Prostate gland (tissue), 2 donors: ENCODE results near the gene USP20. TPM values are rescaled to one million over a fixed set of nuclear protein-coding genes. Genes with fewer than 3 reads are reported as not detected.

Source experiments
- DNase-seq: peaks from one replicate; pipeline ENCODE4 v3.0.0-alpha.2; 2019; ENCODE audit warnings: low spot score
- H3K27ac ChIP-seq, 2 donors: fragments of 200-600 bp; sonication (generic); 2 replicates each; pipeline ENCODE4 v1.5.1; 2017 to 2019
- H3K27me3 ChIP-seq: fragments of 200-600 bp; sonication (generic); replicated peaks from 2 replicates; pipeline ENCODE4 v1.5.1; 2019; ENCODE audit not compliant: insufficient read depth
- H3K36me3 ChIP-seq, 2 donors: fragments of 200-600 bp; sonication (generic); 1 replicate in 1 of 2; 2 replicates in 1 of 2; pipeline versions ENCODE4 v1.5.1 to v1.8.1; 2017 to 2019
- H3K4me1 ChIP-seq: fragments of 200-600 bp; sonication (generic); replicated peaks from 2 replicates; pipeline ENCODE4 v1.5.1; 2019
- H3K4me3 ChIP-seq, 2 donors: fragments of 200-600 bp; sonication (generic); 2 replicates each; pipeline ENCODE4 v1.5.1; 2017 to 2019
- H3K9me3 ChIP-seq: fragments of 200-600 bp; sonication (generic); 2 replicates; pipeline ENCODE4 v1.5.1; 2017
- POLR2A ChIP-seq: fragments of 450-650 bp; IDR thresholded peaks from one replicate; pipeline ENCODE4 v1.6.1; 2016; ENCODE audit warnings: antibody characterized with exemption, mild to moderate bottlenecking
- POLR2AphosphoS5 ChIP-seq: sonication (generic); formaldehyde crosslinking; IDR thresholded peaks from one replicate; pipeline ENCODE4 v1.6.1; 2017; ENCODE audit warnings: antibody characterized with exemption
- WGBS: methylation state at CpG from one replicate; pipeline ENCODE4 v1.1.5; 2018; 5-methylcytosine and 5-hydroxymethylcytosine counted together
- intact Hi-C: fragments of 100-400 bp; cut with DNase I; formaldehyde crosslinking; loops from one replicate; pipeline ENCODE4 v1.14.2; 2022
- total RNA-seq, 2 donors: library from RNA; depleted of rRNA; stranded (reverse); fragments of >200 nt; gene quantifications; one replicate each; pipeline ENCODE4 v1.1.0, GENCODE V29; 2016
- TF ChIP-seq, protein P1 (sequence below), 4 experiments: fragments of 200-600 bp in 2 of 4; fragments of 450-650 bp in 2 of 4; sonication (generic) in 2 of 4; IDR thresholded peaks; 1 replicate in 3 of 4; 2 replicates in 1 of 4; pipeline ENCODE4 v1.5.1; 2016 to 2019; ENCODE audit warnings: antibody characterized with exemption in 4 of 4, mild to moderate bottlenecking in 2 of 4, moderate library complexity in 2 of 4

Gene USP20
- total RNA-seq, 2 donors from 2014 or later, result 34.8 to 53.5 TPM

DNA sequence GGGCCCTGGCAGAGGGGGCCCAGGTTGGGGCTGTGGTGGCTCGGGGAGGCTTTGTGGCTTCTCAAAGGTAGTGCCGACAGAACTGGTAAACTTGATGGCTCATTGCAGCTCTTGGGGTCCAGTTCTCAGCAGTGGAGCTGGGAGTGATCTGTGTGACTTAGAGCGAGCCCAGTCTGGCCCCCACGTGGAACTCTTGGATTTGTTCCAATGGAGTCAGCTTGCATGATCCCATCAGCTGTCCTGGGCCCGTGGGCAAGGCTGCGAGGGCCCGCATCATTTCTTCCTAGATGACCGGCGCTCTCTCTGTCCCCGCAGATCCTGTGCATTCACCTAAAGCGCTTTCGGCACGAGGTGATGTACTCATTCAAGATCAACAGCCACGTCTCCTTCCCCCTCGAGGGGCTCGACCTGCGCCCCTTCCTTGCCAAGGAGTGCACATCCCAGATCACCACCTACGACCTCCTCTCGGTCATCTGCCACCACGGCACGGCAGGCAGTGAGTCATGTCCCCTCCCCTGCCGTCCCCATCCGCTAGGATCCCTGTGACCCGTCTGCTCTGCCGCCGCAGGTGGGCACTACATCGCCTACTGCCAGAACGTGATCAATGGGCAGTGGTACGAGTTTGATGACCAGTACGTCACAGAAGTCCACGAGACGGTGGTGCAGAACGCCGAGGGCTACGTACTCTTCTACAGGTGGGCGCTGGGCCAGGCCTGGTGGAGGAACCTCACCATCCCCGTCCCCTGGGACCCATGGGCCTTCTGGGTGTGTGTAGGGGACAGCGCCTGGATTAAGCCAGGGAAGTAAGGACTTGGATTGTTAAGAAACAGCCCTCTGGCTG lies 39.2 kb downstream of the USP20 start:
- no peak for DNase-seq
- Histone ChIP-seq H3K4me1 (no peaks in the 10 kb centered on the region), H3K27ac (no peak overlapping the region), H3K27me3 (no peaks in the 10 kb centered on the region), H3K9me3 (no peaks in the 10 kb centered on the region), H3K36me3 (peaks cover 18 to 27% of the 10 kb centered on the region in 2 donors), H3K4me3 (no peak overlapping the region)
- WGBS, result 90% methylated on average over 38 of the region's 38 CpGs
- intact Hi-C loops, result no loop called here
- no peak for TF ChIP-seq POLR2A
- no peak for TF ChIP-seq POLR2AphosphoS5
- TF ChIP-seq, protein P1, sequence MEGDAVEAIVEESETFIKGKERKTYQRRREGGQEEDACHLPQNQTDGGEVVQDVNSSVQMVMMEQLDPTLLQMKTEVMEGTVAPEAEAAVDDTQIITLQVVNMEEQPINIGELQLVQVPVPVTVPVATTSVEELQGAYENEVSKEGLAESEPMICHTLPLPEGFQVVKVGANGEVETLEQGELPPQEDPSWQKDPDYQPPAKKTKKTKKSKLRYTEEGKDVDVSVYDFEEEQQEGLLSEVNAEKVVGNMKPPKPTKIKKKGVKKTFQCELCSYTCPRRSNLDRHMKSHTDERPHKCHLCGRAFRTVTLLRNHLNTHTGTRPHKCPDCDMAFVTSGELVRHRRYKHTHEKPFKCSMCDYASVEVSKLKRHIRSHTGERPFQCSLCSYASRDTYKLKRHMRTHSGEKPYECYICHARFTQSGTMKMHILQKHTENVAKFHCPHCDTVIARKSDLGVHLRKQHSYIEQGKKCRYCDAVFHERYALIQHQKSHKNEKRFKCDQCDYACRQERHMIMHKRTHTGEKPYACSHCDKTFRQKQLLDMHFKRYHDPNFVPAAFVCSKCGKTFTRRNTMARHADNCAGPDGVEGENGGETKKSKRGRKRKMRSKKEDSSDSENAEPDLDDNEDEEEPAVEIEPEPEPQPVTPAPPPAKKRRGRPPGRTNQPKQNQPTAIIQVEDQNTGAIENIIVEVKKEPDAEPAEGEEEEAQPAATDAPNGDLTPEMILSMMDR (IDR thresholded peaks at IDR 0.05), result no peak

DNA sequence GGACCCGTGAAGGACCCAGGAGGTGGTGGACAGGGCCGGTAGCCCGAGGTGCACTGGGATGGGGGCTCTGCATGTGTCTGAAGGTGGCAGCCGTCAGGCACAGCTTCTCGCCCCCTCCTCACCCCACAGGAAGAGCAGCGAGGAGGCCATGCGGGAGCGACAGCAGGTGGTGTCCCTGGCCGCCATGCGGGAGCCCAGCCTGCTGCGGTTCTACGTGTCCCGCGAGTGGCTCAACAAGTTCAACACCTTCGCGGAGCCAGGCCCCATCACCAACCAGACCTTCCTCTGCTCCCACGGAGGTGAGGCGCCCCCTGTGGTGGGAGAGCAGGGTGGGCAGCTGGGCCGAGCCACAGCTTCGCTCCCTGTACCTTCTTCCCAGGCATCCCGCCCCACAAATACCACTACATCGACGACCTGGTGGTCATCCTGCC lies 39.9 kb downstream of the USP20 start:
- no peak for DNase-seq

DNA sequence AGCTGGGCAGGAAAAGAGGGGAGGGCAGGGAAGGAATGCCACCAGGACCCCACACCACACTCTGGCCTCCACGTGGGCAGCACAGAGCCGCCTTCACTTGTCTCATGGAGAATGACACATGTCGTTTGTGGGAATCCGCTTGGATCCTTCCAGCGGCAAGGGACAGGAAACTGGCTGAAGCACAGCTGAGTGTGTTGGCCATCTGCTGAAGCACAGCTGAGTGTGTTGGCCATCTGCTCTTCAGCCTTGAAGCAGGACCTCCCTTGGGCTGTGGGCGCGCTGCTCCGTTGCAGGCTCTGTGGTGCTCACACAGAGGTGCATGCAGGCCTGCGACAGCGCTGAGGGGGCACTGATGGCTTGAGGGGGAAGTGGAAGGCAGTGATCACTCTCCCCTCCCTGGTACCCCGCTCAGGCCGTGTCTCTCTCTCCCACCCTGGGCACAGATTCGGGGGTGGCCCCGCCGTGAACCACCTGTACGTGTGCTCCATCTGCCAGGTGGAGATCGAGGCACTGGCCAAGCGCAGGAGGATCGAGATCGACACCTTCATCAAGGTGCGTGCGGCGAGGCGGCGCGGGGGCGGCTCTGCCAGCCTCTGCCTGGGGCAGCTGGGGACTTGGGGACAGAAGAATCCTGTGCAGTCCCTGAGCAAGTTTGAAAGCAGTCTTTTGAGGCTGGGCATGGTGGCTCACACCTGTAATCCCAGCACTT lies 40.6 kb downstream of the USP20 start:
- Histone ChIP-seq H3K4me3 (no peak overlapping the region), H3K9me3 (no peaks in the 10 kb centered on the region), H3K4me1 (no peaks in the 10 kb centered on the region), H3K27ac (no peak overlapping the region), H3K36me3 (peaks cover 18 to 41% of the 10 kb centered on the region in 2 donors), H3K27me3 (no peaks in the 10 kb centered on the region)
- 96% methylated on average over 27 of the region's 27 CpGs for WGBS
- intact Hi-C loops, result no loop called here
- TF ChIP-seq, protein P1 (IDR thresholded peaks at IDR 0.05), result no peak
- no peak for TF ChIP-seq POLR2AphosphoS5
- TF ChIP-seq POLR2A, result no peak
- DNase-seq, result no peak

More for the DNA sequence above, 39.9 kb downstream of the USP20 start:
- TF ChIP-seq, protein P1 (IDR thresholded peaks at IDR 0.05), result no peak
- TF ChIP-seq POLR2A (no peak), POLR2AphosphoS5 (no peak)
- 87% methylated on average over 21 of the region's 23 CpGs for WGBS
- intact Hi-C loops, result no loop called here
- Histone ChIP-seq H3K36me3 (peaks cover 18 to 34% of the 10 kb centered on the region in 2 donors), H3K27me3 (no peaks in the 10 kb centered on the region), H3K9me3 (no peaks in the 10 kb centered on the region), H3K4me1 (no peaks in the 10 kb centered on the region), H3K4me3 (no peak overlapping the region), H3K27ac (no peak overlapping the region)

DNA sequence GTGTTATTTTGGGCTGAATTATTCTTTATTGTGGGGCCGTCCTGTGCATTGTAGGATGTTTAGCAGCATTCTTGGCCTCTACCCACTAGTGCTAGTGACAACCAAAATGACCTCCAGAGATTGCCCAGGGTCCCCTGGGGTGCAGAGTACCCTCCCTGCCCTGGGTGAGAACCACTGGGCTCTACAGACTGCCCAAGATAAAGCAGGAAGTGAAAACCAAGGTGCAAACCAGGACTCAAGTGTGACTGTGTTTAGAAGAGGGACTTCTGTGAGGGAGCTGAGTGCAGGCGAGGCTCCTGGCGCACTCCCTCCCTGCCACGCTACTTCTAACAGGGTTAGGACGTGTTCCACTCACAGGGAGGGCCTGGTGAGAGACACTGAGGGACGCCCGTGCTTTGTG lies 41.6 kb downstream of the USP20 start:
- TF ChIP-seq, protein P1 (IDR thresholded peaks at IDR 0.05), result no peak
- TF ChIP-seq POLR2AphosphoS5 (no peak), POLR2A (no peak)
- DNase-seq, result no peak
- H3K9me3 ChIP-seq, result no peaks in the 10 kb centered on the region
- no peaks in the 10 kb centered on the region for H3K27me3 ChIP-seq
- no peaks in the 10 kb centered on the region for H3K4me1 ChIP-seq
- H3K27ac ChIP-seq, result no peak overlapping the region
- H3K4me3 ChIP-seq, result no peak overlapping the region
- intact Hi-C loops, result no loop called here
- 96% methylated on average over 7 of the region's 7 CpGs for WGBS
- peaks cover 18 to 41% of the 10 kb centered on the region in 2 donors for H3K36me3 ChIP-seq
